K562 (cell line): Measurements from ENCODE around the gene PPP1R3C.

ENCODE experiments used
- BCLAF1 ChIP-seq, 2 experiments: fragments of 450-650 bp in 1 of 2; IDR thresholded peaks; 2 replicates each; pipeline ENCODE4 v1.6.1; 2011 to 2017; ENCODE audit warnings: low read depth in 2 of 2, antibody characterized with exemption in 1 of 2, borderline replicate concordance in 1 of 2, low read length in 1 of 2, mild to moderate bottlenecking in 1 of 2, mixed read lengths in 1 of 2; ENCODE audit not compliant: control insufficient read depth in 1 of 2
- EWSR1 ChIP-seq: fragments of 450-650 bp; IDR thresholded peaks from 2 replicates; pipeline ENCODE4 v1.6.1; 2018; ENCODE audit warnings: borderline replicate concordance, mild to moderate bottlenecking, low read depth, moderate library complexity; ENCODE audit not compliant: partially characterized antibody
- JUNB ChIP-seq: fragments of 450-650 bp; formaldehyde crosslinking; conservative IDR thresholded peaks from 2 replicates; pipeline ENCODE4 v1.4.0; 2020; ENCODE audit warnings: mild to moderate bottlenecking
- MAZ ChIP-seq, 2 experiments: fragments of 450-650 bp in 1 of 2; sonication (generic) in 1 of 2; formaldehyde crosslinking; IDR thresholded peaks in 1 of 2; conservative IDR thresholded peaks in 1 of 2; 2 replicates each; pipeline versions ENCODE4 v1.4.0 to v1.5.0; 2020; ENCODE audit warnings: mild to moderate bottlenecking in 1 of 2, missing genetic modification reagents in 1 of 2
- MITF ChIP-seq: IDR thresholded peaks from 2 replicates; pipeline ENCODE4 v1.6.1; 2014; ENCODE audit warnings: antibody characterized with exemption
- RAD21 ChIP-seq, 2 experiments: fragments of 250-450 bp in 1 of 2; fragments of 450-650 bp in 1 of 2; sonication (Bioruptor Pico) in 1 of 2; formaldehyde crosslinking in 1 of 2; IDR thresholded peaks in 1 of 2; conservative IDR thresholded peaks in 1 of 2; 2 replicates each; pipeline versions ENCODE4 v1.4.0 to v1.8.0; 2020 to 2022; ENCODE audit warnings: mild to moderate bottlenecking in 2 of 2, moderate library complexity in 1 of 2
- SIN3B ChIP-seq: fragments of 450-650 bp; IDR thresholded peaks from 2 replicates; pipeline ENCODE4 v1.6.1; 2017; ENCODE audit warnings: low read depth, mild to moderate bottlenecking, moderate library complexity
- SMARCA5 ChIP-seq: fragments of 450-650 bp; IDR thresholded peaks from 2 replicates; pipeline ENCODE4 v1.6.1; 2016
- ZNF140 ChIP-seq: fragments of 250-450 bp; sonication (Bioruptor Pico); IDR thresholded peaks from 2 replicates; pipeline ENCODE4 v1.8.0; 2021; ENCODE audit warnings: moderate library complexity, mild to moderate bottlenecking, inconsistent platforms
- ZNF253 ChIP-seq: fragments of 250-450 bp; sonication (Bioruptor Pico); conservative IDR thresholded peaks from 2 replicates; pipeline ENCODE4 v1.6.1; 2021; ENCODE audit warnings: mild to moderate bottlenecking
- ZNF830 ChIP-seq: fragments of 250-450 bp; sonication (Bioruptor Pico); IDR thresholded peaks from 2 replicates; pipeline ENCODE4 v1.5.0; 2021; ENCODE audit warnings: mild to moderate bottlenecking
- TF ChIP-seq, protein P1 (sequence below): IDR thresholded peaks from 3 replicates; pipeline ENCODE4 v1.6.1; 2011; ENCODE audit warnings: borderline replicate concordance, mild to moderate bottlenecking; ENCODE audit not compliant: insufficient read length, insufficient read depth
- TF ChIP-seq, protein P2 (sequence below), 3 experiments: IDR thresholded peaks in 2 of 3; conservative IDR thresholded peaks in 1 of 3; 2 replicates each; pipeline ENCODE4 v1.5.1; 2011 to 2012; ENCODE audit warnings: low read length in 3 of 3, mild to moderate bottlenecking in 3 of 3, control low read depth in 2 of 3, improper control_type of control experiment in 1 of 3, inconsistent platforms in 1 of 3, low read depth in 1 of 3, mixed read lengths in 1 of 3, moderate library complexity in 1 of 3; ENCODE audit not compliant: insufficient read depth in 2 of 3
- TF ChIP-seq, protein P3 (sequence below), 2 experiments: fragments of 450-650 bp; formaldehyde crosslinking in 1 of 2; IDR thresholded peaks; 2 replicates each; pipeline versions ENCODE4 v1.4.0 to v1.6.1; 2014 to 2020; ENCODE audit warnings: mild to moderate bottlenecking in 2 of 2, borderline replicate concordance in 1 of 2, low read depth in 1 of 2

- no peak for TF ChIP-seq RAD21 (CRISPR knock-in tag; conservative IDR thresholded peaks at IDR 0.05 in 1 of 2, IDR thresholded peaks at IDR 0.05 in 1 of 2)
- TF ChIP-seq ZNF140 (CRISPR knock-in tag), result no peak
- no peak for TF ChIP-seq SIN3B
- TF ChIP-seq BCLAF1 (IDR thresholded peaks at IDR 0.05; ENCODE audit: borderline replicate concordance in 1 of 2, control insufficient read depth in 1 of 2, low read depth in 2 of 2, low read length in 1 of 2), result no peak
- no peak for TF ChIP-seq EWSR1
- no peak for TF ChIP-seq ZNF253 (CRISPR knock-in tag)
- TF ChIP-seq, protein P1, sequence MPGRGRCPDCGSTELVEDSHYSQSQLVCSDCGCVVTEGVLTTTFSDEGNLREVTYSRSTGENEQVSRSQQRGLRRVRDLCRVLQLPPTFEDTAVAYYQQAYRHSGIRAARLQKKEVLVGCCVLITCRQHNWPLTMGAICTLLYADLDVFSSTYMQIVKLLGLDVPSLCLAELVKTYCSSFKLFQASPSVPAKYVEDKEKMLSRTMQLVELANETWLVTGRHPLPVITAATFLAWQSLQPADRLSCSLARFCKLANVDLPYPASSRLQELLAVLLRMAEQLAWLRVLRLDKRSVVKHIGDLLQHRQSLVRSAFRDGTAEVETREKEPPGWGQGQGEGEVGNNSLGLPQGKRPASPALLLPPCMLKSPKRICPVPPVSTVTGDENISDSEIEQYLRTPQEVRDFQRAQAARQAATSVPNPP, result no peak
- TF ChIP-seq MAZ (CRISPR knock-in tag; conservative IDR thresholded peaks at IDR 0.05 in 1 of 2, IDR thresholded peaks at IDR 0.05 in 1 of 2), result no peak
- no peak for TF ChIP-seq SMARCA5
- TF ChIP-seq MITF, result no peak
- TF ChIP-seq JUNB (CRISPR knock-in tag), result no peak
- TF ChIP-seq, protein P2, sequence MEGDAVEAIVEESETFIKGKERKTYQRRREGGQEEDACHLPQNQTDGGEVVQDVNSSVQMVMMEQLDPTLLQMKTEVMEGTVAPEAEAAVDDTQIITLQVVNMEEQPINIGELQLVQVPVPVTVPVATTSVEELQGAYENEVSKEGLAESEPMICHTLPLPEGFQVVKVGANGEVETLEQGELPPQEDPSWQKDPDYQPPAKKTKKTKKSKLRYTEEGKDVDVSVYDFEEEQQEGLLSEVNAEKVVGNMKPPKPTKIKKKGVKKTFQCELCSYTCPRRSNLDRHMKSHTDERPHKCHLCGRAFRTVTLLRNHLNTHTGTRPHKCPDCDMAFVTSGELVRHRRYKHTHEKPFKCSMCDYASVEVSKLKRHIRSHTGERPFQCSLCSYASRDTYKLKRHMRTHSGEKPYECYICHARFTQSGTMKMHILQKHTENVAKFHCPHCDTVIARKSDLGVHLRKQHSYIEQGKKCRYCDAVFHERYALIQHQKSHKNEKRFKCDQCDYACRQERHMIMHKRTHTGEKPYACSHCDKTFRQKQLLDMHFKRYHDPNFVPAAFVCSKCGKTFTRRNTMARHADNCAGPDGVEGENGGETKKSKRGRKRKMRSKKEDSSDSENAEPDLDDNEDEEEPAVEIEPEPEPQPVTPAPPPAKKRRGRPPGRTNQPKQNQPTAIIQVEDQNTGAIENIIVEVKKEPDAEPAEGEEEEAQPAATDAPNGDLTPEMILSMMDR (IDR thresholded peaks at IDR 0.05 in 2 of 3, conservative IDR thresholded peaks at IDR 0.05 in 1 of 3; ENCODE audit: insufficient read depth in 2 of 3, low read depth in 1 of 3, low read length in 3 of 3), result no peak
- TF ChIP-seq ZNF830 (CRISPR knock-in tag), result no peak
- TF ChIP-seq, protein P3, sequence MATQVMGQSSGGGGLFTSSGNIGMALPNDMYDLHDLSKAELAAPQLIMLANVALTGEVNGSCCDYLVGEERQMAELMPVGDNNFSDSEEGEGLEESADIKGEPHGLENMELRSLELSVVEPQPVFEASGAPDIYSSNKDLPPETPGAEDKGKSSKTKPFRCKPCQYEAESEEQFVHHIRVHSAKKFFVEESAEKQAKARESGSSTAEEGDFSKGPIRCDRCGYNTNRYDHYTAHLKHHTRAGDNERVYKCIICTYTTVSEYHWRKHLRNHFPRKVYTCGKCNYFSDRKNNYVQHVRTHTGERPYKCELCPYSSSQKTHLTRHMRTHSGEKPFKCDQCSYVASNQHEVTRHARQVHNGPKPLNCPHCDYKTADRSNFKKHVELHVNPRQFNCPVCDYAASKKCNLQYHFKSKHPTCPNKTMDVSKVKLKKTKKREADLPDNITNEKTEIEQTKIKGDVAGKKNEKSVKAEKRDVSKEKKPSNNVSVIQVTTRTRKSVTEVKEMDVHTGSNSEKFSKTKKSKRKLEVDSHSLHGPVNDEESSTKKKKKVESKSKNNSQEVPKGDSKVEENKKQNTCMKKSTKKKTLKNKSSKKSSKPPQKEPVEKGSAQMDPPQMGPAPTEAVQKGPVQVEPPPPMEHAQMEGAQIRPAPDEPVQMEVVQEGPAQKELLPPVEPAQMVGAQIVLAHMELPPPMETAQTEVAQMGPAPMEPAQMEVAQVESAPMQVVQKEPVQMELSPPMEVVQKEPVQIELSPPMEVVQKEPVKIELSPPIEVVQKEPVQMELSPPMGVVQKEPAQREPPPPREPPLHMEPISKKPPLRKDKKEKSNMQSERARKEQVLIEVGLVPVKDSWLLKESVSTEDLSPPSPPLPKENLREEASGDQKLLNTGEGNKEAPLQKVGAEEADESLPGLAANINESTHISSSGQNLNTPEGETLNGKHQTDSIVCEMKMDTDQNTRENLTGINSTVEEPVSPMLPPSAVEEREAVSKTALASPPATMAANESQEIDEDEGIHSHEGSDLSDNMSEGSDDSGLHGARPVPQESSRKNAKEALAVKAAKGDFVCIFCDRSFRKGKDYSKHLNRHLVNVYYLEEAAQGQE (IDR thresholded peaks at IDR 0.05; ENCODE audit: borderline replicate concordance), result no peak
- TF ChIP-seq, protein P3 (CRISPR knock-in tag; IDR thresholded peaks at IDR 0.05; ENCODE audit: low read depth), result no peak
These were observed at the start of gene PPP1R3C for GRCh38 chr10:91632671-91633550.
